ENCODE measurements around the gene ZNF331.

The ZNF331 gene

DNA sequence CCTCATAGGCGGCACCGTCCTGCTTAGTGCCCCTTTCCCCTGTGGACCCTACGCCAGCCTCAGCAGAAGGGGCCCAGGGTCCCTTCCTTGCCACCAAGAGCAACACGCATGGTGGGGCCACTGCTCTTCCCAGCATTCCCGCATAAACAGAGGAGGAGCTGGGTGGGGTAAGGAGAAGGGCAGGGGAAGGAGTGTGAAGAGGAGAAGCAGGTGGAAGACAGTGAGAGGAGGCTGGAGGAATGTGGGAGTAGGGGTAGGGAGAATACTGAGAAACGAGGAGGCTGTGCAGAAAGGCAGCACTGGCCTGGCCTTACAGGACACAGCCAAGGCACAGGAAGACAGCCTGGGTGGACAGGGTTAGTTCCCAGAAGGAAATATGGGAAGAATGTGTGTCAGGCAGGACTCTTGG, 43.9 kb downstream of the ZNF331 start:
- H4K91ac ChIP-seq (ENCODE audit: low read length) = no peak overlapping the region
- H2BK12ac ChIP-seq (ENCODE audit: low read length in 2 of 2) = no peak overlapping the region
- peaks cover 23 to 34% of the 10 kb centered on the region in 2 experiments for H3K36me3 ChIP-seq (ENCODE audit: control insufficient read depth in 1 of 2, insufficient read depth in 2 of 2, low read depth in 1 of 2, low read length in 2 of 2)
- no peak overlapping the region for H3K4me2 ChIP-seq (ENCODE audit: low read length, poor library complexity, severe bottlenecking)
- H3K9ac ChIP-seq (ENCODE audit: low read length) = no peak overlapping the region
- H3K23ac ChIP-seq (ENCODE audit: low read length in 2 of 2) = no peak overlapping the region
- H2BK120ac ChIP-seq (ENCODE audit: low read depth, low read length) = no peak overlapping the region
- H2AK5ac ChIP-seq (ENCODE audit: low read length, severe bottlenecking) = no peak overlapping the region
- no peak overlapping the region for H2AFZ ChIP-seq (ENCODE audit: low read depth, low read length)
- H2BK5ac ChIP-seq (ENCODE audit: low read depth, low read length, poor library complexity, severe bottlenecking) = no peak overlapping the region
- H3K9me3 ChIP-seq (ENCODE audit: control insufficient read depth, low read length) = peaks cover 55% of the 10 kb centered on the region
- H3K27me3 ChIP-seq (ENCODE audit: control insufficient read depth in 1 of 2, insufficient read depth in 1 of 2, low read length in 2 of 2) = no peaks in the 10 kb centered on the region
- no peak overlapping the region for H3K4ac ChIP-seq (ENCODE audit: low read depth in 1 of 2, low read length in 2 of 2)
- H3K18ac ChIP-seq (ENCODE audit: low read depth in 1 of 2, low read length in 2 of 2) = no peak overlapping the region
- no peak overlapping the region for H3K14ac ChIP-seq (ENCODE audit: low read length in 2 of 2)
- no peak for DNase-seq
- no peak overlapping the region for H2BK15ac ChIP-seq (ENCODE audit: low read depth, poor library complexity, severe bottlenecking)
- no peak overlapping the region for H3K4me3 ChIP-seq (ENCODE audit: insufficient read depth in 1 of 2, low read depth in 1 of 2, low read length in 2 of 2)
- no peak overlapping the region for H3K27ac ChIP-seq (ENCODE audit: low read length, poor library complexity, severe bottlenecking)
- H3K79me1 ChIP-seq (replicated peaks; ENCODE audit: low read length, poor library complexity, severe bottlenecking) = no peaks in the 10 kb centered on the region
- H3K4me1 ChIP-seq (ENCODE audit: control insufficient read depth, insufficient read depth, low read depth, low read length) = no peaks in the 10 kb centered on the region
- no peak overlapping the region for H4K8ac ChIP-seq (ENCODE audit: low read length)
- 74% methylated on average over 6 of the region's 6 CpGs for WGBS

DNA sequence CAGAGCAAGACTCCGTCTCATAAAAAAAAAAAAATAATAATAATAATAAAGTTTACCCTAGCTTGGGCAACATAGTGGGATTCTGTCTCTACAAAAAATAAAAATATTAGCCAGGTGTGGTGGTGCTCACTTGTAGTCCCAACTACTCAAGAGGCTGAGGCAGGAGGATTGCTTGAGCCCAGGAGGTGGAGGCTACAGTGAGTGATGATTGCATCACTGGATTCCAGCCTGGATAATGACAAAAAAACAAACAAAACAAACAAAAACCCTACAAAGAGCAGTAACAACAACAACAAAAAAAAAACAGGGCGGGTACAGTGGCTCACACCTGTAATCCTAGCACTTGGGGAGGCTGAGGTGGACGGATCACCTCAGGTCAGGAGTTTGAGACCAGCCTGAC, 45.2 kb downstream of the ZNF331 start:
- Histone ChIP-seq H2AFZ (ENCODE audit: low read depth, low read length) (no peak overlapping the region), H3K4me3 (ENCODE audit: insufficient read depth in 1 of 2, low read depth in 1 of 2, low read length in 2 of 2) (no peak overlapping the region), H2BK120ac (ENCODE audit: low read depth, low read length) (no peak overlapping the region), H3K27me3 (ENCODE audit: control insufficient read depth in 1 of 2, insufficient read depth in 1 of 2, low read length in 2 of 2) (no peaks in the 10 kb centered on the region), H2BK12ac (ENCODE audit: low read length in 2 of 2) (no peak overlapping the region), H2BK15ac (ENCODE audit: low read depth, poor library complexity, severe bottlenecking) (no peak overlapping the region), H3K18ac (ENCODE audit: low read depth in 1 of 2, low read length in 2 of 2) (no peak overlapping the region), H3K4ac (ENCODE audit: low read depth in 1 of 2, low read length in 2 of 2) (no peak overlapping the region), H4K91ac (ENCODE audit: low read length) (no peak overlapping the region), H3K27ac (ENCODE audit: low read length, poor library complexity, severe bottlenecking) (no peak overlapping the region), H3K23ac (ENCODE audit: low read length in 2 of 2) (no peak overlapping the region), H2AK5ac (ENCODE audit: low read length, severe bottlenecking) (no peak overlapping the region), H3K4me2 (ENCODE audit: low read length, poor library complexity, severe bottlenecking) (no peak overlapping the region), H4K8ac (ENCODE audit: low read length) (no peak overlapping the region), H3K9ac (ENCODE audit: low read length) (no peak overlapping the region), H3K36me3 (ENCODE audit: control insufficient read depth in 1 of 2, insufficient read depth in 2 of 2, low read depth in 1 of 2, low read length in 2 of 2) (peaks cover 10 to 20% of the 10 kb centered on the region in 2 experiments), H3K9me3 (ENCODE audit: control insufficient read depth, low read length) (peaks cover 42% of the 10 kb centered on the region), H2BK5ac (ENCODE audit: low read depth, low read length, poor library complexity, severe bottlenecking) (no peak overlapping the region), H3K14ac (ENCODE audit: low read length in 2 of 2) (no peak overlapping the region), H3K79me1 (replicated peaks; ENCODE audit: low read length, poor library complexity, severe bottlenecking) (no peaks in the 10 kb centered on the region), H3K4me1 (ENCODE audit: control insufficient read depth, insufficient read depth, low read depth, low read length) (no peaks in the 10 kb centered on the region)
- 67% methylated on average over 2 of the region's 3 CpGs for WGBS
- no peak for DNase-seq

DNA sequence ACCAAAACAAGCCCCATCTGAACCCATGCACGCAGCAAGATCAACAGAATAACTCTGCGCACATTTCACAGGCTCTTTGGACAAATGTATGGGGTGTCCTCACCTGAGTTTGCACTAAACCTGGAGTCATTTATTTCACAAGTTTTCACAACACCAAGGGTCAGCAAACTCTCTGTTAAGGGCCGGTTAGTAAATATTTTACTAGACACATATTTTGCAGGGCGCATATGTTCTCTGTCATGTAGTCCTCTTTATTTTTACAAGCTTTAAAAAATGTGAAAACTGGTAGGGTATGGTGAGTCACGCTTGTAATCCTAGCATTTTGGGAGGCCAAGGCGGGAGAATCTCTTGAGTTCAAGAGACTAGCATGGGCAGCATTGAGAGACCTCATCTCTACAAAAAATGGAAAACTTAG, 48.3 kb downstream of the ZNF331 start:
- Histone ChIP-seq H3K4ac (ENCODE audit: low read depth in 1 of 2, low read length in 2 of 2) (no peak overlapping the region), H2AK5ac (ENCODE audit: low read length, severe bottlenecking) (no peak overlapping the region), H3K36me3 (ENCODE audit: control insufficient read depth in 1 of 2, insufficient read depth in 2 of 2, low read depth in 1 of 2, low read length in 2 of 2) (no peaks in the 10 kb centered on the region), H3K4me2 (ENCODE audit: low read length, poor library complexity, severe bottlenecking) (no peak overlapping the region), H2BK15ac (ENCODE audit: low read depth, poor library complexity, severe bottlenecking) (no peak overlapping the region), H3K27ac (ENCODE audit: low read length, poor library complexity, severe bottlenecking) (no peak overlapping the region), H4K91ac (ENCODE audit: low read length) (no peak overlapping the region), H2BK12ac (ENCODE audit: low read length in 2 of 2) (no peak overlapping the region), H3K18ac (ENCODE audit: low read depth in 1 of 2, low read length in 2 of 2) (no peak overlapping the region), H3K79me1 (replicated peaks; ENCODE audit: low read length, poor library complexity, severe bottlenecking) (no peaks in the 10 kb centered on the region), H2BK120ac (ENCODE audit: low read depth, low read length) (no peak overlapping the region), H2BK5ac (ENCODE audit: low read depth, low read length, poor library complexity, severe bottlenecking) (no peak overlapping the region), H3K14ac (ENCODE audit: low read length in 2 of 2) (no peak overlapping the region), H3K4me3 (ENCODE audit: insufficient read depth in 1 of 2, low read depth in 1 of 2, low read length in 2 of 2) (no peak overlapping the region), H3K27me3 (ENCODE audit: control insufficient read depth in 1 of 2, insufficient read depth in 1 of 2, low read length in 2 of 2) (no peaks in the 10 kb centered on the region), H4K8ac (ENCODE audit: low read length) (no peak overlapping the region), H3K9ac (ENCODE audit: low read length) (no peak overlapping the region), H3K9me3 (ENCODE audit: control insufficient read depth, low read length) (peaks cover 12% of the 10 kb centered on the region), H3K23ac (ENCODE audit: low read length in 2 of 2) (no peak overlapping the region), H2AFZ (ENCODE audit: low read depth, low read length) (no peak overlapping the region), H3K4me1 (ENCODE audit: control insufficient read depth, insufficient read depth, low read depth, low read length) (no peaks in the 10 kb centered on the region)
- DNase-seq = no peak
- WGBS = 87% methylated on average over 6 of the region's 6 CpGs

DNA sequence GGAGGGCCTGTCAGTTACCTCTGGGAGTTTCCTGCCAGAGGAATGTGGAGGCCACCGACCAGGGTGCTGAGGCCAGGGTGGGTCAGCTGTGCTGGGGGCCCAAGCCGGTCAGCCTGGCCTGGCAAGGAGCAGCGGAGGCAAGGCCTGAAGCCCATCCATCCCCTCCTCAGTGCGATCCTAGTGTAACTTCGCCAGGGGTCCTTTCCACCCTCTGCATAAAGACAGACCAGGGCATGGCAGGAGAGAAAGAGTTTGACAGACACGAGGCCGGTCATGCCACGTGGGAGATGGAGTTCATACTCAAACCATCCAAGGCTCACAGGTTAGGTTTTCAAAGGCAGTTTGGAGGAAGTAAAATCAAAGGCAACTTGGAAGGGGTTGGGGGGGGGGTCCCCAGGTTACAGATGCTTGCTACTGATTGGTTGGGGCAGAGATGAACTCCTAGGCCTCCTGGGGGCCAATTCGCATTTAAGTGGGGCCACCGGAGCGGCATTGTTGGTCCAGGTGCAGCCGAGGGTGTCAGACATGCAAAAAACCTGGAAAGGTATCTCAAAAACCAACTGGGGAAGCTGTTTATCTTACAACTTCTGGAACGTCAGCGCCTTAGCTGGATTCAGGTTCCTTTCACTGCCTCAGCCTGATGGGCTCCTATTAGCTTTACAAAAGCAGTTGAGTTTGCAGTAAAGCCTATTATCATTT, 57.0 kb downstream of the ZNF331 start:
- no peak overlapping the region for H3K23ac ChIP-seq (ENCODE audit: low read length in 2 of 2)
- no peak overlapping the region for H4K91ac ChIP-seq (ENCODE audit: low read length)
- H3K79me1 ChIP-seq (replicated peaks; ENCODE audit: low read length, poor library complexity, severe bottlenecking) = no peaks in the 10 kb centered on the region
- DNase-seq = no peak
- H3K27ac ChIP-seq (ENCODE audit: low read length, poor library complexity, severe bottlenecking) = no peak overlapping the region
- H3K27me3 ChIP-seq (ENCODE audit: control insufficient read depth in 1 of 2, insufficient read depth in 1 of 2, low read length in 2 of 2) = no peaks in the 10 kb centered on the region
- H2AFZ ChIP-seq (ENCODE audit: low read depth, low read length) = no peak overlapping the region
- H4K8ac ChIP-seq (ENCODE audit: low read length) = no peak overlapping the region
- no peak overlapping the region for H2AK5ac ChIP-seq (ENCODE audit: low read length, severe bottlenecking)
- H2BK12ac ChIP-seq (ENCODE audit: low read length in 2 of 2) = no peak overlapping the region
- H2BK15ac ChIP-seq (ENCODE audit: low read depth, poor library complexity, severe bottlenecking) = no peak overlapping the region
- no peak overlapping the region for H3K18ac ChIP-seq (ENCODE audit: low read depth in 1 of 2, low read length in 2 of 2)
- H3K36me3 ChIP-seq (ENCODE audit: control insufficient read depth in 1 of 2, insufficient read depth in 2 of 2, low read depth in 1 of 2, low read length in 2 of 2) = no peaks in the 10 kb centered on the region
- no peak overlapping the region for H3K14ac ChIP-seq (ENCODE audit: low read length in 2 of 2)
- no peak overlapping the region for H3K4me2 ChIP-seq (ENCODE audit: low read length, poor library complexity, severe bottlenecking)
- WGBS = 45% methylated on average over 12 of the region's 14 CpGs
- H3K9me3 ChIP-seq (ENCODE audit: control insufficient read depth, low read length) = peaks cover under 1% of the 10 kb centered on the region
- no peak overlapping the region for H3K4ac ChIP-seq (ENCODE audit: low read depth in 1 of 2, low read length in 2 of 2)
- H2BK120ac ChIP-seq (ENCODE audit: low read depth, low read length) = no peak overlapping the region
- H3K4me3 ChIP-seq (ENCODE audit: insufficient read depth in 1 of 2, low read depth in 1 of 2, low read length in 2 of 2) = no peak overlapping the region
- H3K4me1 ChIP-seq (ENCODE audit: control insufficient read depth, insufficient read depth, low read depth, low read length) = no peaks in the 10 kb centered on the region
- no peak overlapping the region for H2BK5ac ChIP-seq (ENCODE audit: low read depth, low read length, poor library complexity, severe bottlenecking)
- H3K9ac ChIP-seq (ENCODE audit: low read length) = no peak overlapping the region
